Measurements from ENCODE around the gene RUFY3.
"Not testable (repeated sequence)": the region's sequence is repeated elsewhere in the genome, so short reads cannot be mapped to it uniquely, and the experiment has no call there.

RUFY3 gene

DNA sequence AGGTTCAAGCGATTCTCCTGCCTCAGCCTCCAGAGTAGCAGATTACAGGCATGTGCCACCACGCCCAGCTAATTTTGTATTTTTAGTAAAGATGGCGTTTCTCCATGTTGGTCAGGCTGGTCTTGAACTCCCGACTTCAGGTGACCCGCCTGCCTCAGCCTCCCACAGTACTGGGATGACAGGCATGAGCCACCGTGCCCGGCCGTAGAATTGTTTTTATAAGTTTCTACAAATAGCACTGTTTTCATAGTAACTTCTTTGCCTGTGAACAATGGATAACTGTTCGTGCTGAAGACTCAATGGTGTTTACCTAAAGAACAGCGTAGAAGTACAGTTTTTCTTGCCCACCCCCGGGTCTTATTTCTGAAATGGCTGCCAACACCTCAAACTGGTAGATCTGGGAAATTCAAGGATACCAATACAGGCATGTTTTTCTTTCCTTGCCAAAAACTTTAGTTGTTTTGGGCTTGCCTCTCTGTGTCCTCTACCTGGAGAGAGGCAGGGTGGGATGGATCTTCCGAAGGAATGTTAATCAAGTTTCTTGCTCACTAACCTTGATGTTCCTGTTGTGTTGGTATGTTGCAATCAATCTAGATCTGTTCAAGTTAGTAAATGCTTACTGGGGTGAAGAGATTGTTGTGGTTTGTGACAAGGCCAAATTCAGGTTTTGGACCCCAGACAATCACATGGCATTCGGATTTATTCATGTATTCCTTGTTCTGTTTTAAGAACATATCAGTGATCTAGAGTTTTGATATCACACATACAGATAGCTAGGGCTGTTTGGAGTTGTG is 2.8 kb upstream of the RUFY3 start:
- DNase-seq (ENCODE audit: low spot score) = no peak
- TF ChIP-seq, protein P1, sequence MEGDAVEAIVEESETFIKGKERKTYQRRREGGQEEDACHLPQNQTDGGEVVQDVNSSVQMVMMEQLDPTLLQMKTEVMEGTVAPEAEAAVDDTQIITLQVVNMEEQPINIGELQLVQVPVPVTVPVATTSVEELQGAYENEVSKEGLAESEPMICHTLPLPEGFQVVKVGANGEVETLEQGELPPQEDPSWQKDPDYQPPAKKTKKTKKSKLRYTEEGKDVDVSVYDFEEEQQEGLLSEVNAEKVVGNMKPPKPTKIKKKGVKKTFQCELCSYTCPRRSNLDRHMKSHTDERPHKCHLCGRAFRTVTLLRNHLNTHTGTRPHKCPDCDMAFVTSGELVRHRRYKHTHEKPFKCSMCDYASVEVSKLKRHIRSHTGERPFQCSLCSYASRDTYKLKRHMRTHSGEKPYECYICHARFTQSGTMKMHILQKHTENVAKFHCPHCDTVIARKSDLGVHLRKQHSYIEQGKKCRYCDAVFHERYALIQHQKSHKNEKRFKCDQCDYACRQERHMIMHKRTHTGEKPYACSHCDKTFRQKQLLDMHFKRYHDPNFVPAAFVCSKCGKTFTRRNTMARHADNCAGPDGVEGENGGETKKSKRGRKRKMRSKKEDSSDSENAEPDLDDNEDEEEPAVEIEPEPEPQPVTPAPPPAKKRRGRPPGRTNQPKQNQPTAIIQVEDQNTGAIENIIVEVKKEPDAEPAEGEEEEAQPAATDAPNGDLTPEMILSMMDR (IDR thresholded peaks at IDR 0.05; ENCODE audit: extremely low read depth, missing control alignments) = no peak

DNA sequence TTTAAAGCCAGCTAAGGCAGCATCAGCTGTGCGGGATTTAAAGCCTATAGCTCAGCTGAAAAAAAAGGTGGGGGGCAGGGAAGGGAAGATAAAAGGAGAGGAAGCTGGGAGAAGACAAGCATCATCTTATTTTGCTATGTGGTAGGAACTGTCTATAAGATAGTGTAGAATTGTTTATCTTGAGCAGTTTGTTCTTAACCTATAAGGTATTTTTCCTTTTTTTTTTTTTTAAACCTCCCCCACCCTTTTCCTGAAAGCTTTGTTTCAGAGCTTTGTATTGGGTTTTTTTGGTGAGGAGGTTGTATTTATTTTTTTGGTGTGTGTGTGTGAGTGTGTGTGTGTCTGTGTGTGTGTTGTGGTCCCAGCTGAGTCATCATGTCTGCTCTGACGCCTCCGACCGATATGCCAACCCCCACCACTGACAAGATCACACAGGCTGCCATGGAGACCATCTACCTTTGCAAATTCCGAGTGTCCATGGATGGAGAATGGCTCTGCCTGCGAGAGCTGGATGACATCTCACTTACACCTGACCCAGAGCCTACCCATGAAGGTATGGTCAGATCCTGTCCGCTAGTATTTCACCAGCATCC is 531 bp downstream of the RUFY3 start:
- TF ChIP-seq, protein P1 (IDR thresholded peaks at IDR 0.05; ENCODE audit: extremely low read depth, missing control alignments) = no peak
- no peak for DNase-seq (ENCODE audit: low spot score)

DNA sequence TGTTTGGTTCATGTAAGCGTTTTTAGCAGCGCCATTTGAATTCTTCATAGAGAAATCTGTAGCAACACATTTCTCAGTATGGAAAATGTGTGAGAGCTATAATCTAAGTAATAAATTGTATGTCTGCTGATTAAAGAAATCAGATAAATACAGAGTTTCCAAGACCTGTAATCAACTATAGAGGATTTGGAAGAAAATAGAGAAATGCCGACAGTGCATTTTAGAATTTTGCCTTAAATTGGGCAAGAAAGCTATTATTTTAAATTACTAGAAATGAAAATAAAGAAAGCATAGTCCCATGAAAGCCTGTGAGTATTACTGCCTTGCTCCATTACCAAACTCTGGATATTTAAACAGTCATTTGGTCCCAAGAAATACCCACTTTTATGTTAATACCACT is 2.7 kb downstream of the RUFY3 start:
- TF ChIP-seq, protein P1 (IDR thresholded peaks at IDR 0.05; ENCODE audit: extremely low read depth, missing control alignments) = no peak
- no peak for DNase-seq (ENCODE audit: low spot score)

DNA sequence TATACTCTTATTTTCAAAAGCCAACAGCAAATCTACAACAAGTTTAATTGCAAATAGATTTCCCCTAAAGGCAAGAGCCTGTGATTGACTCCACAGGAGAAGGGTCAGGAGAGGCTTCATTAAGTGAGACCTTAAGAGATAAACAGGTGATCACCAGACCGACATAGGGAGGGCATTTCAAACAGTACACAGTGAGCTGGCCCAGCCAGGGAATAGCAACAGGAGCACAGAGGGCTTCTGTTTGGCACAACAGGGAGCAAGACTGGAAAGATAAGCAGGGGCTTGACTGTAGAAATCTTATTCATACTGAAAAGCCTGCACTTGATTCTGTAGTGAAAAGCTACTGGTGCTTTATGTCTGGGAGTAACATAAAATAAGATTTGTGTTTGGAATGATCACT is 3.9 kb downstream of the RUFY3 start:
- TF ChIP-seq, protein P1 (IDR thresholded peaks at IDR 0.05; ENCODE audit: extremely low read depth, missing control alignments) = no peak
- DNase-seq (ENCODE audit: low spot score) = no peak

DNA sequence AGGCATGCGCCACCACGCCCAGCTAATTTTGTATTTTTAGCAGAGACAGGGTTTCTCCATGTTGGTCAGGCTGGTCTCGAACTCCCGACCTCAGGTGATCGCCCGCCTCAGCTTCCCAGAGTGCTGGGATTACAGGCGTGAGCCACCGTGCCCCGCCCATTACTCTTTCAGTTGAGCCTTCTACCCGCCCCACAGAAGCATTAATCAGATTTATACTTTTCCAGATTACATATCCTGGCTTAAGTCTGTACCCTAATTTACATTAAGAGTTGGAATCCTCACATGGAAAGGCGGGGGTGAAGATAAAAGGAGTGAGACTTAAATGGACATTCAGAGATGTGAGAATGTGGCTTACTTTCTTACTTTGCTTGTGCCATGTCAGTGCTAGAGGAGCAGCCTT is 4.8 kb downstream of the RUFY3 start:
- DNase-seq (ENCODE audit: low spot score) = not testable (repeated sequence)

DNA sequence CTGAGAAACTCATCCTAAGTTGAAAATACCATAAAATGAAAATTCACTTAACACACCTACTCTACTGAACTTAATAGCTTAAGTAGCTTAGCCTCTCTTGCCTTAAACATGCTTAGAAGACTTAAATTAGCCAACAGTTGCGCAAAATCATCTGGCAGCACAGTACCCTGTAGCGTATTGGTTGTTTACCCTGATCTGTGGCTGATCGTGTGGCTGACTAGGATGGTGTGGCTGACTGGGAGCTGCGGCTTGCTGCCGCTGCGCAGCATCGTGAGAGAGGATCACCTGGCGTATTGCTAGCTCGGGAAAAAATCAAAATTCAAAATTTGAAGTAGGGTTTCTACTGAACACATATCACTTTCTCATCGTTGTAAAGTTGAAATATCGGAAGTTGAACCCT is 6.3 kb downstream of the RUFY3 start:
- no peak for DNase-seq (ENCODE audit: low spot score)

DNA sequence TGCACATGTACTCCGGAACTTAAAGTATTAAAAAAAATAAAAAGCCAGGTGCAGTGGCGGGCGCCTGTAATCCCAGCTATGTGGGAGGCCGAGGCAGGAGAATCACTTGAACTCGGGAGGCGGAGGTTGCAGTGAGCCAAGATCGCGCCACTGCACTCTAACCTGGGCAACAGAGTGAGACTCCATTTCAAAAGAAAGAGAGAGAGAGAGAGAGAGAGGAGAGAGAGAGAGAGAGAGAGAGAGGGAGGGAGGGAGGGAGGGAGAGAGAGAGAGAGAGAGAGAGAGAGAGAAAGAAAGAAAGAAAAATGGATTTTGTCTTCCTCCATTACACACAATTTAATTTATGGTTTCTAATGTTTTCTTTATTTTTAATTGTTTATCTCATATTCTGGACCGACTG is 11.1 kb downstream of the RUFY3 start:
- DNase-seq (ENCODE audit: low spot score) = not testable (repeated sequence)

More for the DNA sequence above, 6.3 kb downstream of the RUFY3 start:
- TF ChIP-seq, protein P1 (IDR thresholded peaks at IDR 0.05; ENCODE audit: extremely low read depth, missing control alignments) = no peak

DNA sequence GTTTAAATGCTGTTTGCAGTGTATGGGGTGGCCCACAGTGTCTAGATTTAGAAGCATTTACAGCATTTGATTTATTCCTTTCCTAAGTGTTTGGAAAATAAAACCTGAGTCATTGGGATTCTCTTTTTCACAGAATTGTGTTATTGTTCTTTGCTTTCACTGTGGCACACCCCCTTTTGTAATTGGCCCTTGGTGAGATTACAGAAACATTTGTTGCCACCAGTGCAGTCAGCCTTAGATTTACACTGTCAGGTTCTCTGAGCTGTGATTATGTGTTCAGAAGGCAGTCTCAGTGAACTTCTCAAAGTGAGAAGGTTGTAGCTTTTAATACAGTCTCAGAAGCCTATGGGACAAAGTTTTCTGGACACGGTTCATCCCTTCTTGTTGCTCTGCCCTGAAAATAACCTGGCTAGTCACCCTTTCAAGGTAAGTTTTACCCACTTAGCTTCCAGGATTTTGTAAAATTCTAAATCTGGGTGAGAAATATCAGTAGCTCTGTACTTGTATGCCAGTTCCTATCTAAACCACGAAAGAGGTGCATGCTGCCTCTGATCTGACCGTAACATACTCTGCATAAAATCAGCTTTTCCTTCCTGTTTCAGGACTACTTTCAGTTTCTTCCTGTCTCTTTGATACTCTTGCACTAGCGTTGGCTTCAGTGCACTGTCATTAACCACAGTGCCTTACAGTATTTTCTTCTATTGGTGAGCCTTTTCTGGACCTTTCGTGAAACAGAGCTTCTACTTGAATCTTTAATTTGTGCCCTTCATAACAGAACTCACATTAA is 12.6 kb downstream of the RUFY3 start:
- TF ChIP-seq, protein P1 (IDR thresholded peaks at IDR 0.05; ENCODE audit: extremely low read depth, missing control alignments) = no peak
- DNase-seq (ENCODE audit: low spot score) = peak; percentile 54
